HepG2 (cell line): ENCODE results near the gene KDM4B. TPM values are rescaled to one million over a fixed set of nuclear protein-coding genes. Genes with fewer than 3 reads are reported as not detected.

ENCODE experiments used
- FOXA3 ChIP-seq: IDR thresholded peaks from 2 replicates; pipeline ENCODE4 v1.6.1; 2016; ENCODE audit warnings: missing genetic modification reagents, missing compliant biosample characterization
- GLI4 ChIP-seq: sonication (generic); formaldehyde crosslinking; IDR thresholded peaks from 2 replicates; pipeline ENCODE4 v1.5.1; 2020; ENCODE audit warnings: missing genetic modification reagents, mild to moderate bottlenecking, moderate library complexity, borderline replicate concordance
- HMGA1 ChIP-seq: sonication (generic); formaldehyde crosslinking; conservative IDR thresholded peaks from 2 replicates; pipeline ENCODE4 v1.4.0; 2020; ENCODE audit warnings: missing genetic modification reagents
- IKZF1 ChIP-seq: fragments of 450-650 bp; IDR thresholded peaks from 2 replicates; pipeline ENCODE4 v1.7.1; 2016
- NFIC ChIP-seq: IDR thresholded peaks from 2 replicates; pipeline ENCODE4 v1.6.1; 2012; ENCODE audit warnings: mild to moderate bottlenecking, low read length, inconsistent platforms
- SNAPC4 ChIP-seq: sonication (generic); formaldehyde crosslinking; IDR thresholded peaks from 2 replicates; pipeline ENCODE4 v1.4.0; 2020; ENCODE audit warnings: mild to moderate bottlenecking, missing genetic modification reagents
- WIZ ChIP-seq: sonication (generic); formaldehyde crosslinking; IDR thresholded peaks from 2 replicates; pipeline ENCODE4 v1.5.1; 2020; ENCODE audit warnings: mild to moderate bottlenecking, missing genetic modification reagents
- ZNF317 ChIP-seq: sonication (generic); formaldehyde crosslinking; IDR thresholded peaks from 2 replicates; pipeline ENCODE4 v1.5.0; 2020; ENCODE audit warnings: mild to moderate bottlenecking, missing genetic modification reagents
- ZNF552 ChIP-seq: sonication (generic); formaldehyde crosslinking; IDR thresholded peaks from 2 replicates; pipeline ENCODE4 v1.9.0; 2022; ENCODE audit warnings: missing genetic modification reagents, mild to moderate bottlenecking, borderline replicate concordance
- ZNF773 ChIP-seq: sonication (generic); formaldehyde crosslinking; IDR thresholded peaks from 2 replicates; pipeline ENCODE4 v1.4.0; 2020; ENCODE audit warnings: missing genetic modification reagents, borderline replicate concordance
- polyA plus RNA-seq, 8 experiments: library from polyadenylated mRNA; depleted of rRNA in 3 of 8; stranded (reverse) in 7 of 8; unstranded in 1 of 8; fragments of >200 nt; fragmentation: Illumina TruSeq in 4 of 8; extraction: Trizol in 4 of 8; gene quantifications; 2 replicates each; pipeline versions ENCODE4 v1.2.1 to v1.2.3, GENCODE V29; 2011 to 2016; ENCODE audit warnings: low read depth in 4 of 8, missing spikeins in 1 of 8, mixed read lengths in 1 of 8; ENCODE audit not compliant: insufficient read depth in 1 of 8
- total RNA-seq, 5 experiments: library from RNA; depleted of rRNA; stranded (reverse); fragments of >200 nt; fragmentation: Illumina TruSeq; extraction: Trizol; gene quantifications; 2 replicates each; pipeline ENCODE4 v1.2.3, GENCODE V29; 2016; ENCODE audit warnings: low read depth in 1 of 5
- TF ChIP-seq, protein P1 (sequence below): sonication (generic); formaldehyde crosslinking; IDR thresholded peaks from 2 replicates; pipeline ENCODE4 v1.9.0; 2021; ENCODE audit warnings: missing genetic modification reagents, mild to moderate bottlenecking, borderline replicate concordance

KDM4B gene
- total and polyA plus RNA-seq, 2 of the 13 experiments (the other 11 are each of a cell fraction or from before 2014, with no cell fraction given): 4.9 to 14.6 TPM

GRCh38 chr19:5059213-5059574 lies 90.3 kb downstream of the KDM4B start (continued):
- TF ChIP-seq NFIC: no peak
- no peak for TF ChIP-seq FOXA3 (CRISPR knock-in tag)
- no peak for TF ChIP-seq WIZ (CRISPR knock-in tag)
- no peak for TF ChIP-seq ZNF552
- no peak for TF ChIP-seq ZNF773 (CRISPR knock-in tag)
- no peak for TF ChIP-seq SNAPC4
- TF ChIP-seq, protein P1, sequence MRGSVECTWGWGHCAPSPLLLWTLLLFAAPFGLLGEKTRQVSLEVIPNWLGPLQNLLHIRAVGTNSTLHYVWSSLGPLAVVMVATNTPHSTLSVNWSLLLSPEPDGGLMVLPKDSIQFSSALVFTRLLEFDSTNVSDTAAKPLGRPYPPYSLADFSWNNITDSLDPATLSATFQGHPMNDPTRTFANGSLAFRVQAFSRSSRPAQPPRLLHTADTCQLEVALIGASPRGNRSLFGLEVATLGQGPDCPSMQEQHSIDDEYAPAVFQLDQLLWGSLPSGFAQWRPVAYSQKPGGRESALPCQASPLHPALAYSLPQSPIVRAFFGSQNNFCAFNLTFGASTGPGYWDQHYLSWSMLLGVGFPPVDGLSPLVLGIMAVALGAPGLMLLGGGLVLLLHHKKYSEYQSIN: no peak
- TF ChIP-seq IKZF1: no peak
- no peak for TF ChIP-seq HMGA1 (CRISPR knock-in tag)
- TF ChIP-seq ZNF317 (CRISPR knock-in tag): no peak
- no peak for TF ChIP-seq GLI4 (CRISPR knock-in tag)
